PFSK-1 (cell line): ENCODE data around the gene KRTAP7-1.

Experiments
- FOXP2 ChIP-seq: optimal IDR thresholded peaks from 2 replicates; pipeline ENCODE3; 2011; ENCODE audit warnings: borderline replicate concordance, control low read depth, inconsistent platforms; ENCODE audit not compliant: insufficient read depth; ENCODE audit errors: extremely low read length, extremely low read depth
- POLR2AphosphoS5 ChIP-seq: IDR thresholded peaks from 2 replicates; pipeline ENCODE4 v1.6.1; 2012; ENCODE audit warnings: low read depth, mild to moderate bottlenecking, control low read depth, low read length, moderate library complexity
- REST ChIP-seq, 2 experiments: IDR thresholded peaks; 2 replicates each; pipeline versions ENCODE4 v1.6.1 to v1.8.0; 2011 to 2012; ENCODE audit warnings: low read depth in 2 of 2, low read length in 2 of 2, control low read depth in 1 of 2, inconsistent platforms in 1 of 2, mild to moderate bottlenecking in 1 of 2, moderate library complexity in 1 of 2; ENCODE audit not compliant: insufficient read depth in 1 of 2
- SIN3A ChIP-seq: IDR thresholded peaks from 2 replicates; pipeline ENCODE4 v1.6.1; 2012; ENCODE audit warnings: mild to moderate bottlenecking, low read length, moderate library complexity, borderline replicate concordance; ENCODE audit not compliant: insufficient read depth
- TAF1 ChIP-seq: IDR thresholded peaks from 2 replicates; pipeline ENCODE4 v1.6.1; 2012; ENCODE audit warnings: low read length, control low read depth, borderline replicate concordance; ENCODE audit not compliant: insufficient read depth

The KRTAP7-1 gene

GRCh38 chr21:30839304-30839703, 9.7 kb upstream of the KRTAP7-1 start:
- TF ChIP-seq SIN3A, result no peak

DNA sequence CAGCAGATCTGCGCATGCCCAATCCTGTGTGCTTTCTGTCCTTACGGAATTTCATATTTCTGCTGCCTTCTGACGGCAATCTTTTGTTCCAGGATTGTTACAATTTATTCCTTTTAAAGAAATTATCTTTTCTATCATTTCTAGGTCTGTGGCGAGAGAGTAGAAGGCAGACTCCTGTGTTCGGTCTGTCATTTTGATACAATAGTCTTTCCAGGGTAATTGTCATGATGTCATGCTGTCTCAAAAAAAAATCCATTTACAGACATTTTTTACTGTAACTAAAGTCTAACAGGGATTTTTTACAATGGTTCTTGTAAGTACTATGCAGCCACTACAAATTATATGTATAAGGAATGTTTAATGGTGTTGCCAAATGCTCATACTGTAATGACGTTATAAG, 9.0 kb upstream of the KRTAP7-1 start:
- TF ChIP-seq REST (IDR thresholded peaks at IDR 0.05; ENCODE audit: insufficient read depth in 1 of 2, low read depth in 2 of 2, low read length in 2 of 2) (no peak), SIN3A (no peak), FOXP2 (no peak)

DNA sequence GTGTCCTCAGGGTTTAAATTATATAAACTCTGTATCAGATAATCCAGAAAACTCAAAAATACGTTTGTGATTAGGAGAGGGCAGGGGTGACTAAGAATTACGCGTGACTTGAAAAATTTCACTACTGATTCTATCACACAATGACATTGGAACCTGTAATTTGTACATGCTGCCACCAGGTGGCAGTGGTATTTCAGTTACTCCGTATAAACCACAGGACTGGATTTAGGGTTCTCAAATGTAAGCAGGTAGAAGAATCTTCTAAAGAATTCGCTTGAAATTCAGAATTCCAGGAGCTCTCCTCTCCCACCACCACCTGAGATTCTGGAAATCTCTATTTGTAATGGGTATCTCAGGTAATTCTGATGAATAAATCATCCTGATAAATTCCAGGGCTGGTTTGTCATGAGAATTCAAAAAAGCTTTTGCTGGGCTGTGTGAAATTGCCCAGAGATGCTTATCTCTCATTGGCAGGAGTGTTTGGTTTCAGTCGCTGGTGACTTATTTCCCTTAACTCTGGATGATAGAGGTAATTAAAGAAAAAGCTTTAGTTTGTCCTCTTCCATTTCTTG, 1.7 kb upstream of the KRTAP7-1 start:
- TF ChIP-seq SIN3A (no peak), REST (IDR thresholded peaks at IDR 0.05; ENCODE audit: insufficient read depth in 1 of 2, low read depth in 2 of 2, low read length in 2 of 2) (no peak), FOXP2 (no peak), TAF1 (no peak), POLR2AphosphoS5 (no peak)

- no peak for TF ChIP-seq REST (IDR thresholded peaks at IDR 0.05; ENCODE audit: insufficient read depth in 1 of 2, low read depth in 2 of 2, low read length in 2 of 2)
- TF ChIP-seq SIN3A, result no peak
- TF ChIP-seq POLR2AphosphoS5, result no peak
- no peak for TF ChIP-seq FOXP2
- TF ChIP-seq TAF1, result no peak
Observed at GRCh38 chr21:30818837-30819610, 10.5 kb downstream of the KRTAP7-1 start.

DNA sequence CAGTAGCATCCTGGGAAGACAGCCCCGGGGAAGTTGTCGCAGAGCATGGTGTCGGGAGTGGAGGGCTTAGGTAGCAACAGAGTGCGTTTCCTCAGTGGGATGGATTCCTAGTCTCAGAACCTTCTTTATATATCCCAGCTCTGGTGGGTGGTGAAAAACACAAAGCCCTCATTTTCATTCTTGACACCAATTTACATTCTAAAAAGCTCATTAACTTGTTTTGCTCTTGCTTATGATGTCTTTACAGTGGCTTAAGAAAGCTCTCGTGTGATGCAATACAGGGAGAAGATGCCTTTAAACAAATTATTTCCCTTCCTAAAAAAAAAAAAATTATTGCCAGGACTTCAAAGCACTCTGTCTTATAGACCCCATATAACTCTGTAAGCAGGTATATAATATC, 16.4 kb downstream of the KRTAP7-1 start, which contains the start of gene KRTAP8-1:
Gene KRTAP8-1, minus strand, starts transcription at position 101 of the 400 bp plus-strand sequence. Its CDS starts 54 bp downstream, at position 47.
- TF ChIP-seq TAF1 (no peak), FOXP2 (no peak), SIN3A (no peak), POLR2AphosphoS5 (no peak), REST (IDR thresholded peaks at IDR 0.05; ENCODE audit: insufficient read depth in 1 of 2, low read depth in 2 of 2, low read length in 2 of 2) (no peak)
